Smooth muscle cell (in vitro differentiated cells): ENCODE measurements around the gene TAGLN2. TPM values are rescaled to one million over a fixed set of nuclear protein-coding genes. Genes with fewer than 3 reads are reported as not detected.

Source experiments
- DNase-seq: peaks from one replicate; lab custom pipeline; 2025; ENCODE audit not compliant: unreplicated experiment; lab: John Stamatoyannopoulos, UW
- H2AFZ ChIP-seq: fragments of 200-600 bp; sonication (generic); 2 replicates; pipeline ENCODE4 v1.6.0; 2016; ENCODE audit warnings: antibody characterized with exemption, low read depth, mild to moderate bottlenecking
- H3F3A ChIP-seq: fragments of 200-600 bp; sonication (generic); 2 replicates; pipeline ENCODE4 v1.6.0; 2017; ENCODE audit warnings: antibody characterized with exemption, low read depth
- H3K27ac ChIP-seq: fragments of 200-600 bp; sonication (generic); 2 replicates; pipeline ENCODE4 v1.5.1; 2016; ENCODE audit warnings: low read depth, mild to moderate bottlenecking
- H3K27me3 ChIP-seq: fragments of 200-600 bp; sonication (generic); 2 replicates; pipeline ENCODE4 v1.6.1; 2016; ENCODE audit warnings: low read depth, mild to moderate bottlenecking
- H3K36me3 ChIP-seq: fragments of 200-600 bp; sonication (generic); 2 replicates; pipeline ENCODE4 v1.5.1; 2016; ENCODE audit warnings: low read depth
- H3K4me1 ChIP-seq: fragments of 200-600 bp; sonication (generic); 2 replicates; pipeline ENCODE4 v1.5.1; 2016; ENCODE audit warnings: low read depth
- H3K4me2 ChIP-seq: fragments of 200-600 bp; sonication (generic); 2 replicates; pipeline ENCODE4 v1.6.0; 2016; ENCODE audit warnings: mild to moderate bottlenecking
- H3K4me3 ChIP-seq: fragments of 200-600 bp; sonication (generic); 2 replicates; pipeline ENCODE4 v1.5.1; 2016; ENCODE audit warnings: mild to moderate bottlenecking
- H3K79me2 ChIP-seq: fragments of 200-600 bp; sonication (generic); 2 replicates; pipeline ENCODE4 v1.6.0; 2016; ENCODE audit warnings: low read depth, mild to moderate bottlenecking
- H3K9ac ChIP-seq: fragments of 200-600 bp; sonication (generic); 2 replicates; pipeline ENCODE4 v1.6.0; 2016; ENCODE audit warnings: low read depth
- H3K9me3 ChIP-seq: fragments of 200-600 bp; sonication (generic); replicated peaks from 2 replicates; pipeline ENCODE4 v1.5.1; 2016; ENCODE audit warnings: low read depth
- H4K20me1 ChIP-seq: fragments of 200-600 bp; sonication (generic); 2 replicates; pipeline ENCODE4 v1.6.0; 2016; ENCODE audit warnings: low read depth
- WGBS: methylation state at CpG from one replicate; pipeline ENCODE4 v1.1.7; 2016; ENCODE audit warnings: low lambda C conversion rate; 5-methylcytosine and 5-hydroxymethylcytosine counted together
- polyA plus RNA-seq: library from polyadenylated mRNA; unstranded; fragments of >200 nt; fragmentation: Nextera tagmentation; extraction: Ambion mirVana; gene quantifications from 2 replicates; pipeline ENCODE4 v1.2.1, GENCODE V29; 2016
- total RNA-seq: library from RNA; depleted of rRNA; stranded (reverse); fragments of >200 nt; gene quantifications from 2 replicates; pipeline ENCODE4 v1.2.3, GENCODE V29; 2014
- TF ChIP-seq, protein P1 (sequence below): fragments of 200-600 bp; sonication (generic); IDR thresholded peaks from 2 replicates; pipeline ENCODE4 v1.5.1; 2017; ENCODE audit warnings: borderline replicate concordance, mild to moderate bottlenecking, antibody characterized with exemption; ENCODE audit not compliant: insufficient read depth, poor library complexity, severe bottlenecking

The TAGLN2 gene
- total and polyA plus RNA-seq, 2 experiments from 2014 or later: 408 to 1,005 TPM

DNA sequence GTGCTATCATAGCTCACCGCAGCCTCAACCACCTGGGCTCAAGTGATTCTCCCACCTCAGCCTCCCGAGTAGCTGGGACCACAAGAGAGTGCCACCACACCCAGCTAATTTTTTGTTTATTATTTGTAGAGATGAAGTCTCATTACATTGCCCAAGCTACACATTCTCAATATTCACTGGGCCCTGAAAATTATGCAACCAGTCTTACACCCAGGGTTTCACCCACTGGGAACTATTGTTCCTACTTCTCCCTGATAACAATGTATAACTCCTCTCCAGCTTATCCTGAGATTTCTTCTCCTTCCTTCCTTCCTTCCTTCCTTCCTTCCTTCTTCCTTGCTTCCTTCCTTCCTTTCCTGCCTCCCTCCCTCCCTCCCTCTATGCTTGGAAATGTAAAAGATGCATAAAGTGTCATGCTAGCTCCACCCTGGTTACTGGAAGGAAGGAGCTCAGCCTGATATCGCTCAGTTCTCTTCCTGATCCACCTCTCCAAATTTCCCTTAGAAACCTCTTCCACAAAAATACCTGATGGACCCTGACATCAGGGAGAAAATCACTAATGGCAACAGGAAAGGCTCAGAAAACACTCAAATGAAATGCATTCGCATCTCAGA is 51.7 kb downstream of the TAGLN2 start:
- H3K27ac ChIP-seq: no peak overlapping the region
- H3K27me3 ChIP-seq: no peaks in the 10 kb centered on the region
- H3K9ac ChIP-seq: no peak overlapping the region
- no peaks in the 10 kb centered on the region for H3K36me3 ChIP-seq
- H3K4me3 ChIP-seq: no peak overlapping the region
- H3K9me3 ChIP-seq: no peaks in the 10 kb centered on the region
- no peak for DNase-seq
- H3F3A ChIP-seq: no peaks in the 10 kb centered on the region
- H3K79me2 ChIP-seq: no peaks in the 10 kb centered on the region
- 95% methylated on average over 4 of the region's 4 CpGs for WGBS
- no peak overlapping the region for H3K4me2 ChIP-seq
- H4K20me1 ChIP-seq: no peaks in the 10 kb centered on the region
- no peak overlapping the region for H2AFZ ChIP-seq
- TF ChIP-seq, protein P1, sequence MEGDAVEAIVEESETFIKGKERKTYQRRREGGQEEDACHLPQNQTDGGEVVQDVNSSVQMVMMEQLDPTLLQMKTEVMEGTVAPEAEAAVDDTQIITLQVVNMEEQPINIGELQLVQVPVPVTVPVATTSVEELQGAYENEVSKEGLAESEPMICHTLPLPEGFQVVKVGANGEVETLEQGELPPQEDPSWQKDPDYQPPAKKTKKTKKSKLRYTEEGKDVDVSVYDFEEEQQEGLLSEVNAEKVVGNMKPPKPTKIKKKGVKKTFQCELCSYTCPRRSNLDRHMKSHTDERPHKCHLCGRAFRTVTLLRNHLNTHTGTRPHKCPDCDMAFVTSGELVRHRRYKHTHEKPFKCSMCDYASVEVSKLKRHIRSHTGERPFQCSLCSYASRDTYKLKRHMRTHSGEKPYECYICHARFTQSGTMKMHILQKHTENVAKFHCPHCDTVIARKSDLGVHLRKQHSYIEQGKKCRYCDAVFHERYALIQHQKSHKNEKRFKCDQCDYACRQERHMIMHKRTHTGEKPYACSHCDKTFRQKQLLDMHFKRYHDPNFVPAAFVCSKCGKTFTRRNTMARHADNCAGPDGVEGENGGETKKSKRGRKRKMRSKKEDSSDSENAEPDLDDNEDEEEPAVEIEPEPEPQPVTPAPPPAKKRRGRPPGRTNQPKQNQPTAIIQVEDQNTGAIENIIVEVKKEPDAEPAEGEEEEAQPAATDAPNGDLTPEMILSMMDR: no peak
- H3K4me1 ChIP-seq: peaks cover 4% of the 10 kb centered on the region

DNA sequence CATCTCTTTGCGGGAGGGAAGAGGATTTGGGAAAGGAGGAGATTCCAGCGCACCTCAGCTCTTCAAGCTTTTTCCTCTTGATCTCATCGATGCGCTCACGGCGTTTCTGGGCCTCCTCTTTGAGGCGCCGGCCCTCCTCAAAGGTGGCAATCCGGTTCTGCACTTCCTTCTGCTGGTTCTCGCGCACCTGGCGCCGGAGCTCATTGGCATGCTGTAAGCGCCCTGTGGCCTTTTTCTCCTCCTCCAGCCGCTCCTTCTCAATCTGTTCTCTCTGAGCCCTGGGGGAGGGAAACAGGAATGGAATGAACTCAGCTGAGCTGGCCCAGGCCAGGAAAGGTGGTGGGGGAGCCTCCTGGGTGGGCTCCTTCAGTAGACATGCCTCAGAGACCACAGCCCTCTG is 52.4 kb downstream of the TAGLN2 start:
- Histone ChIP-seq H3K79me2 (no peaks in the 10 kb centered on the region), H3K4me3 (no peak overlapping the region), H3K27me3 (no peaks in the 10 kb centered on the region), H3F3A (no peaks in the 10 kb centered on the region), H3K4me1 (peaks cover 4% of the 10 kb centered on the region), H3K9me3 (no peaks in the 10 kb centered on the region), H2AFZ (no peak overlapping the region), H3K36me3 (no peaks in the 10 kb centered on the region), H4K20me1 (no peaks in the 10 kb centered on the region), H3K4me2 (no peak overlapping the region), H3K27ac (no peak overlapping the region), H3K9ac (no peak overlapping the region)
- TF ChIP-seq, protein P1: no peak
- 83% methylated on average over 15 of the region's 15 CpGs for WGBS
- DNase-seq: no peak

DNA sequence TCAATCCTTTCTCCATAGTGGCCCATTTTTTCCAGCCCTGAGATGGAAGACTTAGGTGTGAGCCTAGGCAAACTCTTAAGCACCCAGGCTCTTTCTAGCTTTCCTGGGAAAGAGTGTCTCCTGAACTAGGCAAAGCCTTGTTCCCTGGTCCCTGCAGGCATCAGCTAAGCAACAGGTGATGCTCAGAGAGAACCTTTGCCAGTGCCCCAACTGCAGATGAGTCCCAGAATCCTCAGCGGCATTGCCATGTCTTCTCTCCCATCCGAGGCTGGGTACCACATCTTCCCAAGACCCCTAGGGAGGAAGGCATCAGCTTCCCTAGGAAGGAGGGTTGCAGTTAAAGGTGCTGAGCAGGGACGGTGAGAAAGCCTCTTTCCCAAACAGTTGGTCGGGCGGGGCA is 54.6 kb downstream of the TAGLN2 start:
- H3K27ac ChIP-seq: no peak overlapping the region
- H3K9ac ChIP-seq: no peak overlapping the region
- H3K9me3 ChIP-seq: no peaks in the 10 kb centered on the region
- H3K36me3 ChIP-seq: no peaks in the 10 kb centered on the region
- no peak overlapping the region for H2AFZ ChIP-seq
- H3F3A ChIP-seq: peaks cover 3% of the 10 kb centered on the region
- H3K4me3 ChIP-seq: no peak overlapping the region
- H3K4me2 ChIP-seq: no peak overlapping the region
- H4K20me1 ChIP-seq: no peaks in the 10 kb centered on the region
- DNase-seq: no peak
- peaks cover 8% of the 10 kb centered on the region for H3K4me1 ChIP-seq
- WGBS: 97% methylated on average over 5 of the region's 5 CpGs
- TF ChIP-seq, protein P1: no peak
- H3K27me3 ChIP-seq: no peaks in the 10 kb centered on the region
- H3K79me2 ChIP-seq: no peaks in the 10 kb centered on the region

DNA sequence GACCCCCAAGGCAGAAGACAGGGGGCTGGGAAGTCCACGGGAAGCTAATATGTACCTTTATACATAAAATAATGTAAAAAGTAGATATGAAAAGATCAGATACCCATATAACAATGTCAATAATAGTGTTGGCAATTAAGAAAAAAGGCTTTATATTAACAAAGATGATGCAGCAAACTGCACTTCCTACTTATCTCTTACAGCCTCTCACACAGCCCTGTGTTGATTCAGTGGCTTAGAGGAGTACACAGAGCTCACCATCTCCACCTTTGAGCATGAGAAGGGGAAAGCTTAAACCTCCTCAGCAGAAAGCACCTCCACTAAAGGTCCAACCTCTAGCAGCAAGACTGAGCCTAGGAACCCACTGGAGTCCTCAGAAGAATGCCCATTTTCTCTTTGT is 55.7 kb downstream of the TAGLN2 start:
- peak overlapping the region; percentile 11 for H3K4me2 ChIP-seq

More for the DNA sequence above, 55.7 kb downstream of the TAGLN2 start:
- Histone ChIP-seq H4K20me1 (no peaks in the 10 kb centered on the region), H3K27ac (peak overlapping the region; percentile 71), H3K36me3 (no peaks in the 10 kb centered on the region), H3F3A (peaks cover 3% of the 10 kb centered on the region), H3K4me1 (peaks cover 13% of the 10 kb centered on the region), H3K79me2 (no peaks in the 10 kb centered on the region), H3K9ac (no peak overlapping the region), H2AFZ (no peak overlapping the region), H3K9me3 (no peaks in the 10 kb centered on the region), H3K27me3 (no peaks in the 10 kb centered on the region), H3K4me3 (no peak overlapping the region)
- 86% methylated on average over 1 of the region's 1 CpG for WGBS
- no peak for DNase-seq
- TF ChIP-seq, protein P1: no peak
